Measurements from ENCODE around the gene TANGO6.
"Not testable (repeated sequence)": the region's sequence is repeated elsewhere in the genome, so short reads cannot be mapped to it uniquely, and the experiment has no call there.

Gene TANGO6

DNA sequence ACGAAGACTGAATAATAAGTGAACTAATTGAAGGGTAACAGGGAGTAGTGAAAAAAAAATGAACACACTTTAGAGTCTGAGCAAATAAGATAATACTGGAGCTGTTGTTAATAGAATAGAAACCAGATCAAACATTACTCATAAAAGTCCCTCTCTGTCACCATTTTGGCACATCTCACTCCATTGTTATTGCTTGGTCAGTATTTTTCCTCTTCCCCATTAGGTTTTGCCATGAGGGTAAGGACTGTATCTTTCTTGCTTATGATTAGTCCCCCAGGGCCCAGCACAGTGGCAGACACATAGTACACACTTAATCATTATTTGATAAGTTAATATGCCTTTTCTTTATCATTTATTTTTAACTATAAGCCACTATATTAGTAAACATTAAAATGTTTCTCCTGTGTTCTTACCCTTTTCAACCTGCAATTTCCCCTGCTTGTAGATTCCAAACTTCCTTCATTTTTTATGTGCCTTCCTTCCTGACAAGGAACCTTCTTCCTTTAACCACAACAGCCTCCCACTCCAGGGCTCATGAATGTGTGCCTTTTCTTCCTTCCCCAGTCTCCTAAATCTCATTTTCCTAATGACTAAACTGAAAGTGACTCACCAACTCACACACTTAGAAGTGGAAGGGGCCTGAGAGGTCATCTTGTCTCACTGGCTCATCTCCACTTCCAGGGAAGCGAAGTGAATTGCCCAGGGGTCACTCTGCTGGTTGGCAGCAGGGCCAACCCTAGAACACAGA, 173.9 kb downstream of the TANGO6 start:
- no peak for DNase-seq

DNA sequence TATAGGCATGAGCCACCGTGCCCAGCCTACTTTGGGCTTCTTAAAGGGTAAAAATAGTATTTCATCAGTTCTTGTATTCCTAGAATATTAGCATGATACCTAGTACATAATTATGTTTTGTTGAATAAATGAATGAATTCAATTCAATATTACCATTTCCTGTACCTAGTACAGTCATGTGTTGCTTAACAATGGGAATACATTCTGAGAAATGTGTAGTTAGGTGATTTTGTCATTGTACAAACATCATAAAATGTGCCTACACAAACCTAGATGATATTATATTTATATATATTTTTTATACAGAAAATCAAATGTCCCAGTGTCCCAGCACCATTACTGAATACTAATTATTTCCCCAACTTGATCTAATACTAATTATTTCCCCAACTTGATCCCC, 176.5 kb downstream of the TANGO6 start:
- DNase-seq = no peak

DNA sequence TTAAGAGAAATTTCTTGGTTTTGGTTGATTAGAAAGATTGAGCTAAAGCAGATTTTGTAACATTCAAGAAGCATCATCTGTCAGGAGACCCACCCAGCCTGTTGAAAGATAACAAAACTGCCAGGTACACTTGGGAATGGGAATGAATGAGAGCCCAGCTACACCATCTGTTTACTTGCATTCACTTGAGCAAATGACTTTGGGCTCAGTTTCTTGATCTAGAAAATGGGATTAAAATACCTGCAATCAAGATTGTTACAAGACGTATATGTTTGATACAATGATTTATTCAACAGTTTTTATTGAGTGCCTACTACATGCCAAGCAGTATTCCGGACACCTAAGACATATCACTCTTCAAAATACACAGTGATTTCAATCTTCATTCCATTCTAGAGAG, 185.8 kb downstream of the TANGO6 start:
- no peak for DNase-seq

DNA sequence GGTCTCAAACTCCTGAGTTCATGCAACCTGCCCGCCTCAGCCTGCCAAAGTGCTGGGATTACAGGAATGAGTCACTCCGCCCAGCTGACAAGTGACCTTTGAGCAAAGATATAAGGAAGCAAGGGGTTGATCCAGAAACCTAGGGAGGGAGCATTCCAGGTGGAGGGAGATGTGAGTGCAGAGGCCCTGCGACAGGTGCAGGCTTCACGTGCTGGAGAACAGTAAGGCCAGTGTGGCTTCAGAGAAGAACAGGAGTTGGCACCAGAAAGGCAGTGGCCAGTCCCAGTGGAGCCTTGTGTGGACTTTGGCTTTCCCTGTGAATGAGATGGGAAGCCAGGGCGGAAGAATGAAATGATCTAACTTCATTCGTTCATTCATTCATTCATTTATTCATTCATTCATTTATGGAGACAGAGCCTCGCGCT, 188.6 kb downstream of the TANGO6 start:
- no peak for DNase-seq

DNA sequence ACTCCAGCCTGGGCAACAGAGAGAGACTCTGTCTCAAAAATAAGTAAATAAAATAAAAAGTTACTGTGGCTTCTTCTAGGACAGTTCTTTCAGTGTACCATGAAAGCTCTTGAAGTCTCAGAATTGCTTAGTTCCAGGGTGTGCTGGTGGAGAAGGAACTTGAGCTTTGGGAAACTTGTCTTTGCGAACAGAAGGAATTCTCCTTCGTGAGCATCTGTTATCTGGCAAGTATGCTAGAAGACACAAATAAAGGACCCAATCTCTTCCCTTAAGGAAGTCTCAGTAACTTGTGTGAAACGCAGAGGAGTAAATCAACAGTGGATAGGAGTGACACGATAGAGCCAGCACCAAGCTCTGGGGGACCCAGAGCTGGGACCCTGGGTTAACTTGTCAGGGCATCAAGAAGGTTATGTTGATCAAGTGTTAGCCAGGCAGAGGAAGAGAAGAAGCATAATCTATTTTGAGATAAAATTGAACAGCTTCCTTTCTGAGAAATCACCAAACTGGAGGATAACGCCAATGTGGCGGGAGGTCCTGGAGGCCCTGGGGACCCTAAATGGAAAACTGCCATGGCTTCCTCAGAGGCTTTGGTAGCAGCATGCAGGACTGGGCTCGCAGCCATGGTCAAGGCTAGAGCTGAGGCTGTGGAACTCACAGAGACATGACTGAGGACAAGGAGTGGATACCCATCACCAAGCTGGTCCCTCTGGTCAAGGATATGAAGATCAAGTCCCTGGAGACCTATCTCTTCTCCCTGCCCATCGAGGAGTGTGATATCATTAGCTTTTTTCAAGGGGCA, 190.0 kb downstream of the TANGO6 start:
- no peak for DNase-seq

DNA sequence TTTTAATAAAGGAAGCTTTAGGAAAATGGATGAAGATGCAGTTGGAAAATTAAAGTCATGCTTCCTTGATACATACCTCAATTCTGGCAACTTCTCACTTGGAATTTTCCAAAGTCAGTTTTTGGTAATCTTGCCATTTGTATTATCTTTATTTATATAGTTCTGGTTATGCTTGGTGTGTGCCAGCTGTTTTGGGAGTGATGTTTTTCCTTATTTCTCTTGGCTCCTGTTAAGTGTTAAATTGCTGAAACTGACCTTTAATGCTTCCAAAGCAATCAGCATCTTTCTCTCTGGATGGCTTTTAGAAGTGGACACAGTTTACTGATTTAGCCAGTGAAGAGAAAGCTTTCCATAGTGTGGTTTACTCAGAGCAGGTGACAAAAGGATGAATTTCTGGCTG, 192.0 kb downstream of the TANGO6 start:
- DNase-seq = no peak

DNA sequence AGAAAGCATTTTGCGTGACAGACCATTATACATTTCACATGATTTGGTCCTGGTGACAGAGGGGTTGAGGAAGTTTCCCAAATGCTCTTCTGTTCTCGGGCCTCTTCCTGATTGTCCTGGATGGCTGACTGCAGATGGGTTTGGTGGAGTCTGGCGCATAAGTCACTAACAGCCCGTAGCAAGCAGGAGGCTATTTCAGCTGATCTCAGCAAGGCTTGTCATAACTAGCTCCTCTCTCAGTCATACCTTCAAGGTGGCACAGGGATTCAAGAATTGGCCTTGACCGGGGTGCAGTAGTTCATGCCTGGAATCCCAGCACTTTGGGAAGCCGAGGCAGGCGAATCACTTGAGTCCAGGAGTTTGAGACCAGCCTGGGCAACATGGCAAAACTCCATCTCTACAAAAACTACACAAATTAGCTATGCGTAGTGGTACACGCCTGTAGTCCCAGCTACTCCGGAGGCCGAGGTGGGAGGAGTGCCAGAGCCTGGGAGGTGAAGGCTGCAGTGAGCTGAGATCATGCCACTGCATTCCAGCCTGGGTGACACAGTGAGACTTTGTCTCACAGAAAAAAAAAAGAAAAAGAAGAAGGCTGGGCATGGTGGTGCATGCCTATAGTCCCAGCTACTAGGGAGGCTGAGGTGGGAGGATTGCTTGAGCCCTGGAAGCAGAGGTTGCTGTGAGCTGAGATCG, 193.2 kb downstream of the TANGO6 start:
- no peak for DNase-seq

DNA sequence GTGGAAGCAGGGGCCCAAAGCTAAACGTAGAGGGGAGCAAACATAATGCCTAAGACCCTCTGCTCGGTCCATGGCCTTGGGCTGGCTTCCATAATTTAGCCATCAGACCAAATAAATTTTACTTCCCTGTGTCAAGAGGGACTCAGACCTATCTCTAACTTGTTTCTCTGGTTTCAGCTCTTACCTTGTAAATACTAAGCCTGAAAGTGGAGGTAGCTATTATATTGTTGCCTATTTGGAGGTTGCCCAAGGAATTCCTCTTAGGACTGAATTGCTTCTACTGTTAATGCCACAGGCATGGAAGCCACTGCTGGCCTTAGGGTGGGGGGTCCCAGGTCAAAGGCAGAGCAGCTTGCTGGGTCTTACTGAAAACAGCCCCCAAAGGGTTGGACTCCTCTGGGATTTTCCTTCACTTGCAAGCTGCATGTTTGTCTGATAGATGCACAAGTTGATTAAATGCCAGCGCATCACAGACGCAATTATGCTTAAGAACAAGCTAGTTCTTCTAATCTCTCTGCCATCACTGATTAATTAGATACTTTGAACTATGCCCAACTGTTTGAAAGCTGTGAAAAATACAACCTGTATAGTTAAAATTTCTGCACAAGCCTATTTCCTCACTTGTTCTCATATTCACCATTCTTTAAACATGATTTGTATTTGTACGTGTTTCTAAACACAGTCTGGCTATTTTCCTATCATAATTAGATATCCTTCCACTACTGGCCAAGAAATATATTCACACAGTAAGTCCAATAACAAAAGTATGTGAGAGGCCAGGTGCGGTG, 194.2 kb downstream of the TANGO6 start:
- no peak for DNase-seq

DNA sequence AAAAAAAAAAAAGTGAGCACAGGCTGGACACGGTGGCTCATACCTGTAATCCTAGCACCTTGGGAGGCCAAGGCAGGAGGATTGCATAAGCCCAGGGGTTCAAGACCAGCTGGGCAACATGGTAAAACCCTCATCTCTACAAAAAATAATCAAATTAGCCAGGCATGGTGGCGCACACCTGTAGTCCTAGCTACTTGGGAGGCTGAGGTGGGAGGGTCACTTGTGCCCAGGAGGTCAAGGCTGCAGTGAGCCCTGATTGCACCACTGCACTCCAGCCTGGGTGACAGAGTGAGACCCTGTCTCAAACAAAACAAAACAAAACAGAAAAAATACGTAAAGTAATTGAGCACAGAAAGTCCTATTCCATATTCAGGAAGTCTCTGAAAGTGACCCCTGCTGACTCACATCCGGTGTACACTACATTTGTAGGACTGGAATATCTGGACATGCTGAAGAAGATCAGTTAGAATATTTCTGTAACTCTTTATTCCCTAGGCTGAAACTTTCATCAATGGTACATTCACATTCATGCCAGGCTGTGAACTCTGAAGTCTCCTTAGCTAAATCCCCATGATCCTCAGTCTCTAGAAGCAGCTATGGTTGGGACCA, 196.1 kb downstream of the TANGO6 start:
- no peak for DNase-seq

DNA sequence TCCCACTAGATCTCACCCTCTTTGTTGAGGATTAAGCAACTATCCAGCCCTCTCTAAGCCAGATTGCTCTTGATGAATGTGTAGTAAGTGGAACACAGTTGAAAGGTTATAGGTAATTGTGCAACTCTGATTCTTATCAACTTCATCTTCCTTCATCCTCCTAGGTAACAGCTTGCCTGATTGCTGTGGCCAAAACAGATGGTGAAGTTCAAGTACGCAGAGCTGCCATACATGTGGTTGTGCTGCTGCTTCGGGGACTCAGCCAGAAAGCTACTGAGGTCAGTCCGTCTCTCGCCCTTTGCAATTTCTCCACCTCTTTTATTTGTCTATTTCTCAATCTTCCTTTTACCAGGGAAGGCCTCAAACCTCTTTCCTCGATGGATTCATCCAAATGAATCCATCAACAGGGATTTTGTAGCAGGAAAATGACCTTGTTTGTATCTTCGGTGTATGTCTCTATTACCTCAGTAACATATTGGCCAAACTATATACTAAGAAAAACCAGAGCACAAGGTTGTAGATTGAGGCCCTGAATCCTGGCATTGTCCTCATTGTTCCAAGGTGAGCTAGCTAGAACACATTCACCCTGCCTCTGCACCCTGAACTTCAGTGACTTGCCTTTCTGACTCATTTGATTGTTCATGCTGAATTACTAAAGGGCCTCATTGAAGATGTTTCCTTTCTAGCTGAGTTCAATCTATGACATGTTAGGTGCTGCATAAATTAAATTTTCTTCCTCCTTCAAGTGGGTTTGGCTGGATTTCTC, 197.0 kb downstream of the TANGO6 start:
- no peak for DNase-seq

DNA sequence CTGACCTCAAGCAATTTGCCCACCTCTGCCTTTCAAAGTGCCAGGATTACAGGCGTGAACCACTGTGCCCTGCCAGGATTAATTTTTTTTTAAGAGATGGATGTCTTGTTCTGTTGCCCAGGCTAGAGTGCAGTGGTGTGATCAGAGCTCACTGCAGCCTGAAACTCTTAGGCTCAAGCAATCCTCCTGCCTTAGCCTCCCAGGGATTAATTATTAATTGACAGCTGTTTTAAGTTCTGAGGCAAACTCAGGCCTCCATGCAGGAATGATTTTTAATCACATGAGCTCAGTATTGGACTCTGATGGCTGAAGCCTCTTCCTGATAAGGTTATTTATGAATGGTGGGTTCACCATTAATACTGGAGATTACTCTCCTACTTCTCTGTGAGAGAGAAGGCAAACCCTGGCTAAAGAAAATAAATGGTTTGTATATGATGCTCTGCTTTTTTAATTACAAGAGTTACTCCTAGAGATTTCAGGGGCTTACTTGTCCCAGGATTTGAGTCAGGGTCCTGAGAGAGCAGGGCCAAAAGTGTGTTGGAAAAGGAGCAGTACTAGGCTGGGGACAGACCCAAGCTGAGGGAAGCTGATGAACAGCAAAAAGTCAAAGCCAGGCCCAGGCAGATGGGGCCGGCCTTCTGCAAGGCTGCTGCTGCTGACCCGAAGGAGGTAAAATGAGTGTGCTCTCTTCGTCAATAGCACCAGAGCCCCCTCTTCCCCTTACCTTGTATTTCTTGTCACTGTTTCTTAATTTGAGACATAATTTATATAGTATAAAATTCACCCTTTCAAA, 205.2 kb downstream of the TANGO6 start:
- DNase-seq = no peak

DNA sequence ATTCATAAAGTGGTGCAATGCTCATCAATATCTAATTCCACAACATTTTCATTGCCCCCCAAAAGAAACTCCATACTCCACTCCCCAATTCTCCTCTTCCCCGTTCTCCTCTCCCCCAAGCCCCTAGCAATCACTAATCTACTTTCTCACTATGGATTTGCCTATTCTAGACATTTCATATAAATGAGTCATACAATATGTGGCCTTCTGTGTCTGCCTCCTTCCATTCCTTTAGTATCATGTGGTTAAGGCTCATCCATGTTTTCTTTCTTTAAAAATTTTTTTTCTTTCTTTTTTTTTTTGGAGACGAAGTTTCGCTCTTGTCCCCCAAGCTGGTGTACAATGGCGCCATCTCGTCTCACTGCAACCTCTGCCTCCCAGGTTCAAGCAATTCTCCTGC, 205.8 kb downstream of the TANGO6 start:
- DNase-seq = no peak

DNA sequence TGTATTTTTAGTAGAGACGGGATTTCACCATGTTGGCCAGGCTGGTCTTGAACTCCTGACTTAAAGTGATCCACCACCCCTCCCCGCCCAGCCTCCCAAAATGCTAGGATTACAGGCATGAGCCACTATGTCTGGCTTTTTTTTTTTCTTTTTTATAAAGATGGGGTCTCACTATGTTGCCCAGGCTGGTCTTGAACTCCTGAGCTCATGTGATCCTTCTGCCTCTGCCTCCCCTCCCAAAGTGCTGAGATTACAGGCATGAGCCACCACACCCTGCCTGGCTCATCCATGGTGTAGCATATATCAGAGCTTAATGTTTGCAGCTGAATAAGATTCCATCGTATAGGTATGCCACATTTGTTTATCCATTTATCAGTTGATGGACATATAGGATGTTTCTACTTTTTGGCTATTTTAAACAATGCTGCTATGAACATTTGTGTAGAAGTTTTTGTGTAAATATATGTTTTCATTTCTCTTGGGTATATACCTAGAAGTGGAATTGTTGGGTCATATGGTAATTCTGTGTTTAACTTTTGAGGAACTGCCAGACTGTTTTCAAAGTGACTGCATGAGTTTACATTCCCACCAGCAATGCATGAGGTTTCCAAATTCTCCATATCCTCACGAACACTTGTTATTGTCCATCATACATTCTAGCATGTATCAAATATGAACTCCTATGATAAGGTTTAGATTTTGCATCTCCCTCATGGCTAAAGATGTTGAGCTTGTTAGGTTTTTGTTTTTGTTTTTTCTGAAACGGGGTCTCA, 206.5 kb downstream of the TANGO6 start:
- no peak for DNase-seq

DNA sequence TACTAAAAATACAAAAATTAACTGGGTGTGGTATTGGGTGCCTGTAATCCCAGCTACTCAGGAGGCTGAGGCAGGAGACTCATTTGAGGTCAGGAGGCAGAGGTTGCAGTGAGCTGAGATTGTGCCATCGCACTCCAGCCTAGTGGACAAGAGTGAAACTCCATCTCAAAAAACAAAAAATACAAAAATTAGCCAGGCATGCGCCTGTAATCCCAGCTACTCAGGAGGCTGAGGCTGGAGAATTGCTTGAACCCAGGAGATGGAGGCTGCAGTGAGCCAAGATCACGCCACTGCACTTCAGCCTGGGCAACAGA, 208.1 kb downstream of the TANGO6 start:
- DNase-seq = not testable (repeated sequence)

DNA sequence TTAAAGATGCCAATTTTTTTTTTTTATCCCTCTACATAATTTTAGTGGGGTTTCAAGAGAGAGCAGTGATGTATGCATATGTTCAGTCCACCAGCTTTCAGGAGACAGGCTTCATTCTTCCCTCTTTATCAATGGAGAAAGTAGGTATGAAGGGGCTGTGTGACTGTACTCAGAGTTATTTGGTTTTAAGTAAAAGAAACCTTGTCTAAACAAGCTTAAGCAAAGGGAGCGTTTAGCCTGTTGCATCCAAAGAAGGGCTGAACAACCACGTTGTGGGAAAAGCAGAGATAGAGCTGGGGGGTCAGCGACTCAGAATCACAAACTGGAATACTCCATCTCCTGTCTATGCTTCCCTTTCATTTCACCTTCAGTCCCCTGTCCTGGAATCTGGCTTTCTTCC, 211.7 kb downstream of the TANGO6 start:
- no peak for DNase-seq

DNA sequence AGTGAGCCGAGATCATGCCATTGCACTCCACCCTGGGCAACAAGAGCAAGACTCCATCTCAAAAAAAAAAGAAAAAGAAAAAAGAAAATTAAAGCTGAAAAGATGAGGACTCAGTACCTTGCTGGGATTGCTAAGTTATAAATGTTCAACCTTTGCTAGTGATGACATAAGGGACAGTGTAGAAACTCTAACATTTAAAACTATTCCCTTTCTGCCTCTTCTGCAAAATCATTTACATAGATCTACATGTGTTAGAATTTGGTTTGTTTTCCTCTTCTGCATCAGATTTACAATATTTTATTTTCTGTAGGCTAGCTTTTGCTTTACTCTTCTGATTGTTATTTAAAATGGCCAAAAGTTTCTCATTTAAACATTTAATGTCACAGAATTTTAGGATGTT, 212.6 kb downstream of the TANGO6 start:
- no peak for DNase-seq

DNA sequence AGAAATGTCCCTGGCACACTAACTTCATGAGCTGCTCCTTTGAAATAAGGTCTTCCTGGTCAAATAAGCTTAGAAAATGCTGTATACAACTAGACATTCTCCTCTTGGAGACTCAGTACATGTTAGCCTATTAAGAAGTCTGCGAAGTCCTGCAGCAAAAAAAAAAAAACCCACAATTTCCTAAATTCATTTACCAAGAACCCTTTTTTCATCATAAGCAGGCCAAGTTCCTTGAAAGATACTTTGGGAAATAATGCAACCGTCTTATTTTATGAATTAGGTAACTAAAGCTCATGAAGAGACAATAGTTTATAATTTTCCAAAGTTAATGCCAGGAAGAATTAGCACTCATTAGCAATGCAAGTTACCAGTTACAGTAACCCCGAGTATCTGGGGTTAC, 213.1 kb downstream of the TANGO6 start:
- no peak for DNase-seq

DNA sequence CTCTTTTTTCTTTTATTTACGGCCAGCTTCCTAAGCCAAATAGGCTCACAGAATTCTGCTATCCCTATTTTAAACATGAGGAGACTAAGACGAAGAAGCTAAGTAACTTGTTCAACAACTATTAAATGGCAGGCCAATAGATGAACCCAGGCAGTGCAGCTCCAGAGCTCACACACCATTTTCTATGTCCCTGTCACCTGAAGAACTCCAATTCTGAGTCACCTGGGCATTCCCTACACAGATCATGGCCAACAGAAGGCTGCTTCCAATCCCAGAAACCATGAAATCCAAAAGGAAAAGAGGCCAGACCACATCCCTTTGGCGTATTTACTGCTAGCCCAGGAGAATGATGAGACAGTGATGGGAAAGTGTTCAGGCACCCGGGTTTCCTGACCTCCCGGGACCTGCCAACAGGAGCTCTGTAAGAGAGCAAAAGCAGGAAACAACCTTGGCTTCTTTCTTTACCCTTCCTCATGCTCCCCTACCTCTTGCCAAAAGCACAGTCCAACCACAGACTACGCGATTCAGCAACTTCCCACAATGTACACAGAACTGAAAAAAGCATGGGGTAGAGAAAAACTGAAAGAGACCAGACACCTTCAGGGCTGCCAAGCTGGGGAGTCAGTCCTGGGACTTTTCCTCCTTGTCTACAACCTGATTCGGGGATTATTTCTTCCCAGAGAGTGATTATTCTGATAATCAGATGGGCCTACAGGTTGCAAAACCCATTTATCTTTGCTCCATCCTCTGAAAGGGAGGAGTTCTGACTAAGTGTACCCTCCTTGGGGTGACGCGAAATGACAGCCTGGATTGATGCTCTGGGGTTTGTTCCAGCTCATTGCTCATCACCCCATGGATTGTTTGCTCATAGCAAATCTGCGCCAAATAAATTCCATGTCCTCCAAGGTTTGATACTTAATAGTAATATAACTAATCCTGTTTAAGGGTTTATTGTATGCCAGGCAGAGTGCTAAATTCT, 214.4 kb downstream of the TANGO6 start:
- DNase-seq = no peak

DNA sequence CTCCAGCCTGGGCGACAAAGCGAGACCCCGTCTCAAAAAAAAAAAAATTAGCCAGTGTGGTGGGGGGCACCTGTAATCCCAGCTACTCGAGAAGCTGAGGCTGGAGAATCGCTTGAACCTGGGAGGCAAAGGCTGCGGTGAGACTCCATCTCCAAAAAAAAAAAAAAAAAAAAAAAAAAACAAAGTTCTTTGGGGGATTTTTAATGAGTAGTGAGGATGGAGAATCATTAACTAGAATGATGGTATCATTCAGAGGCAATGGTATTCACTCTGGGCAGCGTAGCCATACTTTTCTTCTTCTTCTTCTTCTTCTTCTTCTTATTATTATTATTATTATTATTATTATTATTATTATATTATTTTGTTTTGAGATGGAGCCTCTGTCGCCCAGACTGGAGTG, 220.2 kb downstream of the TANGO6 start:
- DNase-seq = not testable (repeated sequence)

Measured in activated CD8-positive, alpha-beta memory T cell treated with anti-CD3 and anti-CD28 coated beads, Interleukin-2, amount 50 U/mL, for 48 hours (primary cell).